ENCODE data around the gene ASIC4.

- no peak for TF ChIP-seq EZH2phosphoT487 (IDR thresholded peaks at IDR 0.05; ENCODE audit: borderline replicate concordance, low read length)
- TF ChIP-seq CTCF (IDR thresholded peaks at IDR 0.05; ENCODE audit: low read depth, low read length, poor library complexity, severe bottlenecking), result no peak
These were observed 42.1 kb downstream of the ASIC4 start for GRCh38 chr2:219556413-219556812.

Data from DOHH2 (cell line).